Stimulated activated naive CD8-positive, alpha-beta T cell treated with anti-CD3 and anti-CD28 coated beads, Interleukin-15, amount 100 ng/mL, for 72 hours (primary cell): Measurements from ENCODE around the gene TRIM3.
A peak's percentile ranks its signal among the peaks of the same experiment; 100 is the strongest.

Experiments
- ATAC-seq: fragments of 150-1000 bp; cut with Tn5 transposase; 2 replicates; pipeline ENCODE4 v1.10.0; 2021; ENCODE audit warnings: mild to moderate bottlenecking, moderate library complexity
- DNase-seq, 2 donors: peaks; one replicate each; pipeline ENCODE4 v3.0.0; 2021 to 2022
- H3K27ac Mint-ChIP-seq, 2 donors: one replicate each; pipeline ENCODE4 v1.8.0; 2022; ENCODE audit warnings: mild to moderate bottlenecking in 2 of 2, mixed read lengths in 2 of 2, moderate library complexity in 2 of 2
- H3K27me3 Mint-ChIP-seq: one replicate; pipeline ENCODE4 v1.8.0; 2022; ENCODE audit warnings: mixed read lengths
- H3K4me1 Mint-ChIP-seq: one replicate; pipeline ENCODE4 v1.8.0; 2022; ENCODE audit warnings: mild to moderate bottlenecking, mixed read lengths
- H3K4me3 Mint-ChIP-seq, 2 donors: one replicate each; pipeline ENCODE4 v1.8.0; 2022; ENCODE audit warnings: mild to moderate bottlenecking in 2 of 2, mixed read lengths in 2 of 2, moderate library complexity in 1 of 2
- H3K9me3 Mint-ChIP-seq, 2 donors: one replicate each; pipeline ENCODE4 v1.8.0; 2022; ENCODE audit warnings: mixed read lengths in 2 of 2

TRIM3 gene

DNA sequence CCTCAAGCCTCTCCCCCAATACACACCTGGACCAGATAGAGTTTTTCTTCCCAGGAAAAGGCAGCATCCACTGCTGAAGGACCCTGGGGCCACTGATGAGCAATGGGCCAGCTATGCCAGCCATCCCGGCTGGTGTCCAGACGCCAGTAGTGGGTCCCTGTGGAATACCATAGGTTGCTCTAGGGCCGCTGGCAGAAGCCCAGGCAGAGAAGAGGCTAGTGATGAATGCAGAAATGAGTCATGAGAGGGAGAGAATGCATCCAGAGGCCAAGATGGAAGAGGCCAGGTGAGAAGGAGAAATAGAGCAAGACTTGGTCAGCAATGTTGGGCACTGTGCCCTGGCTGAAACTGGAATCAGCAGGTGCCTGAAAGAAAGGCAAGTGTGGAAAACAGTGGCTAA lies 41.9 kb downstream of the TRIM3 start:
- H3K27me3 Mint-ChIP-seq: no peaks in the 10 kb centered on the region
- DNase-seq: no peak
- no peak for ATAC-seq
- H3K9me3 Mint-ChIP-seq: no peaks in the 10 kb centered on the region
- no peak overlapping the region for H3K4me3 Mint-ChIP-seq
- H3K27ac Mint-ChIP-seq: no peak overlapping the region
- H3K4me1 Mint-ChIP-seq: no peaks in the 10 kb centered on the region

DNA sequence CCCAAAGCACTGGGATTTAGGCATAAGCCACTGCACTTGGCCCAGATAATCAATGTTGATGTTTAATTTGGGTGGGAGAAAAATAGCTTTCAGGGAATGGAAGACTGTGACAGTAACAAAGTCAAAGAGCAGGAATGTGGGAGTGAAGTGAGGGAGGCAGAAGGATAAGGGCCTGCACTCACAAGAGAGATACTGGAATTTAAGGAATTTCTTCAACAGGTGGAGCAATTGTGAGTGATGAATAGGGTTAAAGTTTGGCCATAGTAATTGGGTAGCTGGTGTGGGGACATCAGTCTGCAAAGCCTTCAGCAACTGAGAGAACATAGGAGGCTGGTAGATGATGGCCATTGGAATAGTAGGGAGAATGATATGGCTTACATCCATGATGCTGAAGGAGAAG lies 46.2 kb downstream of the TRIM3 start:
- Mint-ChIP-seq H3K27ac (no peak overlapping the region), H3K27me3 (peaks cover 9% of the 10 kb centered on the region), H3K4me3 (no peak overlapping the region), H3K4me1 (no peaks in the 10 kb centered on the region), H3K9me3 (no peaks in the 10 kb centered on the region)
- ATAC-seq (no peak), DNase-seq (no peak)

DNA sequence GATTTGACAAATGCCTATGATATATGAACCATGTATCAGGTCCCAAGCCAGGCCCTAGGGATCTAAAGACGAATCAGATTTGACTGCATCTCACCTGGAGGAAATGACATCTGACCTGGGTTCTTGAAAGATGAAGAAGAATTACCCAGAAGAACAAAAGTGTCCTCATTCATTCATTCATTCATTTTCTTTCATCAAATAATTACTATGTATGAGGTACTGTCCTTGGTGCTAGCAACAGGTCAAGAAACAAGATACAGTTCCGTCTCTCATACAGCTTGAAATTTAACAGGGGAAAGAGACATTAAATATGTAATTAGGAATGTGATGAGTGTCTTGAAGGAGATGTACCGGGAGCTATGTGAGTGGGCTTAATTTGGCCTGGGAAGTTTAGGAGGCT lies 53.1 kb downstream of the TRIM3 start:
- DNase-seq: no peak
- no peak overlapping the region for H3K4me3 Mint-ChIP-seq

DNA sequence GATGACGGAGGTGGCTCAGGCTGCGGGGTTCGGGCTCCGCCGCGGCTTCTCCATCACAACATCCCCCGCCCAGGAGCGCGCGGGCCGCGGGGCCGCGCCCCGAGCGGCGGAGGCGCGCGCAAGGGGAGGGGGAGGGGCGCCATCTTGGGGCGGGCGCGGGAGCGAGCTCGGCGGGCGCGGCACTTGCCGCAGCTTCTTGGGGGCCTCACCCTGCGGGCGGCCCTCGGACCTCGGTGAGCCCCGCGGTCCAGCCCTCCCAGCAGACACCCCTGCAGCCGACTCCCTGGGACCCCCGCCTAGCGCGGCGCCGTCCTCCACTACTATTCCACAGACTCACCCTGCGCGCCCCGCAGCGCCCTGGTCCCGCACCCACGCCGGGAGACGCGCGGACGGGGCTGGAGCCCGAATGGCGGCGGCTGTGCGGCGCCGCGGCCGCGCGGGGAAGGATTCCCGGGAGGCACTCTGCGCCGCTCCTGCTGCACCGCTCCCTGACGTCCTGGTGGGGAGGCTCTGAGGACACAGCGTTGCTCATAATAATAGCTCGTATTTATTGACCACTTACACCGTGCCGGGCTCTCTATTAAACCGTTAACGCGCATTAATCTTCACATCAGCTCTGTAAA lies 54.6 kb downstream of the TRIM3 start, which contains the start of gene APBB1:
Gene APBB1, minus strand, starts transcription at position 86 of the 623 bp plus-strand sequence. CDS start 7,747 bp downstream, outside the sequence.
- Mint-ChIP-seq H3K4me1 (no peaks in the 10 kb centered on the region), H3K27ac (peak within 1 kb of the TSS; percentile 3 to 69), H3K27me3 (peaks cover 17% of the 10 kb centered on the region), H3K9me3 (no peaks in the 10 kb centered on the region), H3K4me3 (peak within 1 kb of the TSS; percentile 72 to 79)
- ATAC-seq: peak; percentile 62
- peak; percentile 66 to 69 for DNase-seq

More for the DNA sequence above, 53.1 kb downstream of the TRIM3 start:
- no peaks in the 10 kb centered on the region for H3K9me3 Mint-ChIP-seq
- no peak overlapping the region for H3K27ac Mint-ChIP-seq
- ATAC-seq: no peak
- no peaks in the 10 kb centered on the region for H3K4me1 Mint-ChIP-seq
- peaks cover 17% of the 10 kb centered on the region for H3K27me3 Mint-ChIP-seq

DNA sequence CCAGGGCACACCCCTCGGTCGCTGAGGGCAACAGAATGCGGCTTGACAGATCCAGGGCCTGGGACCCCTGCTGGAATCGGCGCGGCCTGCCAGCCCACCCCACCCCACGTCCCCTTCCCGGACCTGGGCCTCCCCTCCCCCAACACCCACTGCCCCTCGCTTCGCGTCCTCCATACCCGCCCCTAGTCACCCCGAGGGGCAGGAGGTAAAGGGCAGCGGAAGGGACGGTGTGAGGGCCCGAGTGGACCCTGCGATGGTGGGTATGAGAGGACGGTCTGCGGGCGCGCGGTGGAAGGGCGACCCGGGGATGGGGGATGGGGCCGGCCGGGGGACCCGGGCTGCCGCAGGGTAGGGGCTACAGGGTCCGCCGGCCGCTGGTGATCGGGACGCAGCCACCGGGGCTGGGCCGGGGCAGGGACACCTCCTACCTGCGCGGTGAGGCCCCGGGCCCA lies 55.2 kb downstream of the TRIM3 start:
- DNase-seq (no peak), ATAC-seq (peak; percentile 3)
- H3K4me1 Mint-ChIP-seq: no peaks in the 10 kb centered on the region
- no peak overlapping the region for H3K4me3 Mint-ChIP-seq
- no peak overlapping the region for H3K27ac Mint-ChIP-seq
- peaks cover 13% of the 10 kb centered on the region for H3K27me3 Mint-ChIP-seq
- H3K9me3 Mint-ChIP-seq: no peaks in the 10 kb centered on the region

DNA sequence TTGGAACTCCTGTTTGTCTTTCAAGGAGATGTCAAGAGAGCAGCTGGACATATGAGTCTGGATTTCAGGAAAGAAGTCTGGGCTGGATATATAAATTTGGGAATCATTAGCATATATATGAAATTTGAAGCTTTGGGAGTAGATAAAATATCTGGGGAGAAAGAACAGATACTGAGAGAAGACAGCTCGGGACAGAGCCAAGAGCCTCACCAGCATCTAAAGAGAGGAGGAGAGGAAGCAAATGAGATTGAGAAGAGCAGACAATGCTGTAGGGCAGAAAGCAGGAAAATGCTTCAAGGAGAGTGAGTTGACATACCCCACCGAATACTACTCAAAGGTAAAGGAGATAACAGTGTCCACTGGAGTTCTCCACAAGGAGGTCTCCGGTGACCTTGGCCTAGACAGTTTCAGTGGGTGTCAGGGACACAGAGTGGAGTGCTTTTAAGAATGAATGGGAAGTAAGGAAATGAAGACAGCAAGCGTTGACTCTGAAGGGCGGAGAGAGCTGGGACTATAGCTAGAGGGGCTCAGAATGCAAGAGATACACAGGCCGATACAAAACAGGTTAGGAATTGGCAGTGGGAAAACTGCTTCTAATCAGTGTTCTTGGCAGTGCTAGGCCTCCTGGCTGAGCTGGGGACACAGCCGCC lies 55.7 kb downstream of the TRIM3 start:
- ATAC-seq: no peak
- H3K27ac Mint-ChIP-seq: no peak overlapping the region
- DNase-seq: no peak
- H3K4me3 Mint-ChIP-seq: no peak overlapping the region
- H3K4me1 Mint-ChIP-seq: no peaks in the 10 kb centered on the region
- no peaks in the 10 kb centered on the region for H3K9me3 Mint-ChIP-seq
- peaks cover 8% of the 10 kb centered on the region for H3K27me3 Mint-ChIP-seq

DNA sequence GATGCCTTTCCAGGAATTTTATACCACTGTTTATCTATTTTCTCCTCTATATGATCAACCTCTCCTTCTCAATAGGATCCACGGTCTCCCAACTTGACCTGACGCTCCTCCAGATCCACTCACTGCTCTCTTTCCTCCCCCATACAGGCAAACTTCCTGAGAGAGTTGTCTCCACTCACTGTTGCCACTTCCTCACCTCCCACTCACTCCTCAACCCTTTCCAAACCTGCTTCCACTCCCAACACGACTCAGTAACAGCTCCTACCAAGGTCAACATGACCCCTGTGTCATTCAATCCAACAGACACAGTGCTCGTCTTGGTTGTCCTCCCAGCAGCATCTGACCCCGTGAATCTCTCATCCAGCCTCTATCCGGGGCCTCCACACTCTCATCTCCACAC lies 57.9 kb downstream of the TRIM3 start:
- DNase-seq (no peak), ATAC-seq (no peak)
- no peaks in the 10 kb centered on the region for H3K9me3 Mint-ChIP-seq
- no peaks in the 10 kb centered on the region for H3K27me3 Mint-ChIP-seq
- H3K27ac Mint-ChIP-seq: no peak overlapping the region
- H3K4me1 Mint-ChIP-seq: peaks cover 12% of the 10 kb centered on the region
- H3K4me3 Mint-ChIP-seq: no peak overlapping the region

DNA sequence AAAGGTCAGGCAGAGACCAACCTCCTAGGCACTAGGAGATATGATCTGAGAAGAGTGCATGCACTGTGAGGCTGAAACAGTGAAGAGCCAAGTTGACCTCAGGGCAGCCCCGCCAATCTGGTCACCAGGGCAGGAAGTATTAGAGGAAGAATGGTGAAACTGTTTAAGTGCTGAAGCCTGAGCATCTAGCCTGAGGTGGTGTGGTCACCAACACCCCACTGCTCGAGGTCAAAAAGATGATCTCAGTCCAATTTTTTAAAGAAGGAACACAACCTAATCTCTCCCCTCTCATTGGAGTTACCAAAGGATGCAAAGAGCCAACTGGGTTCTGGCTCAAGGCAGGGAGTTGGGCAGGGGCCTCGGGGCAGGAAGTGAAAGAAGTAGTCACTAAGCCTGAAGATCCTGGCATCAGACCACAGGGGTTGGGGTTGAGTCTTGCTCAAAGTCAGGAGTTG lies 58.8 kb downstream of the TRIM3 start:
- Mint-ChIP-seq H3K9me3 (no peaks in the 10 kb centered on the region), H3K4me1 (peaks cover 16% of the 10 kb centered on the region), H3K4me3 (no peak overlapping the region), H3K27ac (no peak overlapping the region), H3K27me3 (no peaks in the 10 kb centered on the region)
- DNase-seq (peak in 1 of 2 donors; percentile 62), ATAC-seq (peak; percentile 55)

DNA sequence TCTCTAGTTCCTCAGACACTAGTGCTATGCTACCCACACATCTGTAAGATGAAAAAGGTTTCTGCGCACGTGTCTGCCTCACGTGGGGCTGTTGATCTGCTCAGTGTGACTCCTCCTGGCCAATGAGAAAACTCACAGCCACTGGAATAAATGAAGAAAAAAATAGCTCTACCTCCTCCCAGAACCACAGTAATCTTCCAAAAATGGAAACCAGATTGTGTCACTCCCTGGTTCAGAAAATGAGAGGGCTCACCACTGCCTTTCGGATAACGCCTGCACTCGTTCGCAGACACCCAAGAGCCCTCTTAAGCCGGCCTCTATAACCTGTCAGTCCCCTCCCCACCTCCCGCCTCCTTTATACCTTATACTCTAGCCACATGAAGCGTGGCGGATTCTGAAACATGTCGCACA lies 59.9 kb downstream of the TRIM3 start:
- DNase-seq: peak; percentile 61 to 73
- Mint-ChIP-seq H3K4me1 (peaks cover 25% of the 10 kb centered on the region), H3K4me3 (no peak overlapping the region), H3K9me3 (no peaks in the 10 kb centered on the region), H3K27ac (no peak overlapping the region), H3K27me3 (no peaks in the 10 kb centered on the region)
- peak; percentile 82 for ATAC-seq

DNA sequence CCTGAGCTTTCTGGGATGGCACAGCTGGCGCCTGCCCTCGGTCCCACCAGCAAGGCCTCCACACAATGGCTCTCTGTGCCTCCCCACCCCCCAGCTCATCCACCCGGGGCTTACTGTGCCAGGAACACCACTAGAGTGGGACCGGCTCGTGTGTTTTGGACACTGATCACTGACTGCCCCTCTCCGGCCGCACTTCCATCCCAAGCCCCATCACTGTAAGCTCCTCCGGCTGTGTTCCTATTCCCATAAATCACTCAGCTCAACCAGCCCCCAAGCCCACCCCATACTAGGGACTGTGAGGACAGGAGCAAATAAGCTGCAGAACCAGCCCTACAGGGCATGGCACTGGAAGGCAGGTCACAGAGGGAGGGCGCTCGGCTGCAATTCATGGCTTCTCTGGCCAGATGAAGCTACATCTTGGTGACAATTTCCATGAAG lies 62.1 kb downstream of the TRIM3 start:
- no peaks in the 10 kb centered on the region for H3K9me3 Mint-ChIP-seq
- H3K4me3 Mint-ChIP-seq: no peak overlapping the region
- ATAC-seq (no peak), DNase-seq (no peak)
- H3K4me1 Mint-ChIP-seq: peaks cover 42% of the 10 kb centered on the region
- no peak overlapping the region for H3K27ac Mint-ChIP-seq
- H3K27me3 Mint-ChIP-seq: no peaks in the 10 kb centered on the region

DNA sequence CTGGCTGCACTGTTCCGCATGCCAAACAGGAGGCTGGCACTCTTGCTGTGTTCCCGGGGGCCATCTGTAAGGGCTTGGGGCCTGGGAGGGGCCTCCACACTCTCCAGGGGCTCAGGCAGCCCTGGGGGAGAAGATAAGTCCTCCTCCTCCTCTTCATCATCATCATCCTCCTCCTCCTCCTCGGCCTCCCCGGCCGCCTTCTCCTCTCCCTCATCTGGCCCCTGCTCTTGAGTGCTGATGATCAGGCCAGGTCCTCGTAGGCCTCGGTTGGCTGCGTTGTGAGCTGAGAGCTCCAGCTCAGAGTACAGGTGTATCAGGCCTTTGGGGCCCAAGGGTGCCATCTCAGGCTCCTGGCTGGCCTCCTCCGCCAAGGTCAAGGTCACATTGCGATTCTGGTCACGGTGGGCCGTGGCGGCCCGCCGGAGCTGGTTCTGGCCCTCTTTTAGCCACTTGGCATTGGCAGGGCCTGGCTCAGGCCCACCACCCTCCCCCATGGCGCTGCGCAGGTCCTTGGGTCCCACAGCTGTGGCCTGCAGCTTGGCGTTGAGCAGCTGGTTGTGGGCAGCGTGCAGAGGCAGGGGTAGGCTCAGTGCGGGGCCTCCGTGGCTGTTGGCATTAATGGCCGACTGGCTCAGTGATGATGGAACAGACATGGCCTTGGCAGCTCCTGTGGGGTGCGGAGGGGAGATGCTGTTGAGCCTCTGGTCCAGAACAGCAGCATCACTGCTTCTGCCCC lies 62.9 kb downstream of the TRIM3 start:
- ATAC-seq: no peak
- Mint-ChIP-seq H3K4me3 (no peak overlapping the region), H3K4me1 (peaks cover 50% of the 10 kb centered on the region), H3K27me3 (no peaks in the 10 kb centered on the region), H3K27ac (peak overlapping the region in 1 of 2 donors; percentile 92), H3K9me3 (no peaks in the 10 kb centered on the region)
- DNase-seq: no peak

DNA sequence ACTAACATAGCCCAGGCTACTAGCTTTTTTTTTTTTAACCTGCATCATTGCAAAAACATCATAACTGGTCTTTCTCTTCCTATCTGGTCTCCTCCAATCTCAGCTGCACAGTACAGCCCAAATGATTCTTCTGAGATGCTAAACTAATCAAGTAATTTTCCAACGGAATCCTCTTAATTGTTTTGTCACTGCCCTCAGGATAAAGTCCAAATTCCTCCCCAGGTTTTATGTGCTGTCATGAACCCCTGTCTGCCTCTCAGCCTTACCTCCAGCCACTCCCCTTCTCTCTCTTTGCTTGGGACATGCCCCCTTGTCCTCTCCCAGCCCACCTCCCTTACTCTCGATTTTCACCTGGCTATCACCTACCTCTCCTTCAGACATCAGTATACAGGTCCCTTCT lies 67.4 kb downstream of the TRIM3 start:
- H3K27me3 Mint-ChIP-seq: no peaks in the 10 kb centered on the region
- H3K4me1 Mint-ChIP-seq: peaks cover 89% of the 10 kb centered on the region
- no peaks in the 10 kb centered on the region for H3K9me3 Mint-ChIP-seq
- no peak for DNase-seq
- H3K27ac Mint-ChIP-seq: peak overlapping the region in 1 of 2 donors; percentile 19
- H3K4me3 Mint-ChIP-seq: no peak overlapping the region
- ATAC-seq: no peak

DNA sequence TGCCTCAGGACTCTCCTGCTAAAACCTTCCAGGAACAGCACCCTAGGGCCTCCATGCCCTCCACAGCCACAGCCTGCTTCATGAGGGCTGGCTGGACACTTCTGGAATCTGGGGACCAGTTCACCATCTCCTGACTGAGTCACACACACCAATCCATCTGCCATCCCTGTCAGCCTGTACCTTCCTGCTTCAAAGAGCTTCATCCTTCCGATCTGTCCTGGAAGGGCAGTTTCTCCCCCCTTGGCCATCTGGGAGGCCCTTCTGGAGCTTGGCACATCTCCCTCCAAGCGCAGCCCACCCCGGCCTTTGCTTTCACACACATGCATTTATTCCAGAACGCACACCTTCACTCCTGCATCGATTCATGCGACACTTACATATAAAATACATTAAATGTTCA lies 67.9 kb downstream of the TRIM3 start:
- H3K4me3 Mint-ChIP-seq: no peak overlapping the region
- no peak overlapping the region for H3K27ac Mint-ChIP-seq

DNA sequence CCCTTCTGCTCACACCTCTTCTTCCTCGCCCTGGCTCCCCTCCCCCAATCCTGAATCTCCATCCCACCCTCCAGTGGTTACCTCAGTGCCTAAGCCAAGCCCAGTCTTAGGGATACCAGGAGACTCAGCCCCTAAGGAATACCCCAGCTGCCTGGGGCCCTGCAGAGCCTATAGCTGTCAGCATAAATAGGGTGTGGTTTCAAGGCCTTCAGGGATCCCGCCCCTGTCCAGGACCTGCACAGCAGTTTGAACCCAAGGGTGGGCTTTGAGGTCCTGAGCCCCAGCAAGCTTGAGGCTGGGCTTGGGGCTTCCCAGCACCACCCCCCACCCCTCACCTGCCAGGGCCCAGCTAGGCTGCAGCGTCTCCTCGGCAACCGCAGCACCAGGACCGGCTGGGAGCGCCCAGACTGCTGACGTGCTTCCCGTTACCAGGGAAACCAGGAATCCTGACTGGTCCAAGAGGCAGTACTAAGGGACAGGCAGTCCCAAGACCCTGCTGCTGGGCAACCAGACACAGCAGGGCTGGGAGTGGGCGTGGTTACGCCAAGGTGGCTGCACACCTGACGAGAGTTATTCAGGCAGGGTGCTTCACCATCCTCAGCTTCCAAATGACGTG lies 68.6 kb downstream of the TRIM3 start:
- no peaks in the 10 kb centered on the region for H3K27me3 Mint-ChIP-seq
- no peak overlapping the region for H3K27ac Mint-ChIP-seq
- ATAC-seq: no peak
- DNase-seq: no peak
- H3K4me1 Mint-ChIP-seq: peaks cover 91% of the 10 kb centered on the region
- no peaks in the 10 kb centered on the region for H3K9me3 Mint-ChIP-seq
- H3K4me3 Mint-ChIP-seq: peak overlapping the region in 1 of 2 donors; percentile 15

More for the DNA sequence above, 67.9 kb downstream of the TRIM3 start:
- no peaks in the 10 kb centered on the region for H3K9me3 Mint-ChIP-seq
- peaks cover 89% of the 10 kb centered on the region for H3K4me1 Mint-ChIP-seq
- no peak for DNase-seq
- ATAC-seq: no peak
- H3K27me3 Mint-ChIP-seq: no peaks in the 10 kb centered on the region

DNA sequence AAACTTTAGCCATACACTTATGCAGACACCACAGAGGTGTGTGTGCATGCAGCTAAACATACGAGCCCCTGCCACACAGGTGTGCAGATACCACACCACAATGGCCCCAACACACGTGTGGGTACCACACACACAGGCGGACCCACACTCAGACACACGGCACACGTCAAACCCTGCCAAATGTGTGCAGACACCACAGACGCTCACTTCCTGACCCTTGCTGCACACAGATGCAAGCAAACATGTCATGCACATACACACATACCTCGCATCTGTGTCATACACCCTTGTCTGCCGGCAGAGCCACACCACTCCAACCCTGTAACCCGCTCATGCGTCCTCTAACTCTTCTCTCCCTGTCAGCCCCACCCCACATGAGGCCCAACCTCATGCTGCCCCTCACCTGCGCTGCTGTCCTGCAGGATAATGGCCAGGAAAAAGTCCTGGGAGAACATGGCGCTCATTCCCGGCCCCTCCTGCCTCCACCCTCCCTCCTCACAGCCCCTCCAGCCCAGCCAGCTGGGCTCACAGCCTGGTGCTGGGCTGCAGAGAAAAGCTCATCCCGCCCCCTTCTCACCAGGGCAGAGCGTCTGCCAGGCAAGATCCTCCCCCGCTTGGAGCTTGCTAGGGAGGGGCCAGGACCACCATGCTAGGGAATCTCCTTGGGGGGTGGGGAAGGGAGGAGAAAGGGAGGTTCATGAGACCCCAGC lies 69.2 kb downstream of the TRIM3 start:
- ATAC-seq (peak; percentile 47), DNase-seq (peak in 1 of 2 donors; percentile 29)
- H3K9me3 Mint-ChIP-seq: no peaks in the 10 kb centered on the region
- H3K27ac Mint-ChIP-seq: no peak overlapping the region
- peak overlapping the region; percentile 5 to 44 for H3K4me3 Mint-ChIP-seq
- H3K4me1 Mint-ChIP-seq: peaks cover 89% of the 10 kb centered on the region
- no peaks in the 10 kb centered on the region for H3K27me3 Mint-ChIP-seq
